ENCODE data around the gene TEDC2.

TEDC2 gene, protein sequence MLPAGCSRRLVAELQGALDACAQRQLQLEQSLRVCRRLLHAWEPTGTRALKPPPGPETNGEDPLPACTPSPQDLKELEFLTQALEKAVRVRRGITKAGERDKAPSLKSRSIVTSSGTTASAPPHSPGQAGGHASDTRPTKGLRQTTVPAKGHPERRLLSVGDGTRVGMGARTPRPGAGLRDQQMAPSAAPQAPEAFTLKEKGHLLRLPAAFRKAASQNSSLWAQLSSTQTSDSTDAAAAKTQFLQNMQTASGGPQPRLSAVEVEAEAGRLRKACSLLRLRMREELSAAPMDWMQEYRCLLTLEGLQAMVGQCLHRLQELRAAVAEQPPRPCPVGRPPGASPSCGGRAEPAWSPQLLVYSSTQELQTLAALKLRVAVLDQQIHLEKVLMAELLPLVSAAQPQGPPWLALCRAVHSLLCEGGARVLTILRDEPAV

DNA sequence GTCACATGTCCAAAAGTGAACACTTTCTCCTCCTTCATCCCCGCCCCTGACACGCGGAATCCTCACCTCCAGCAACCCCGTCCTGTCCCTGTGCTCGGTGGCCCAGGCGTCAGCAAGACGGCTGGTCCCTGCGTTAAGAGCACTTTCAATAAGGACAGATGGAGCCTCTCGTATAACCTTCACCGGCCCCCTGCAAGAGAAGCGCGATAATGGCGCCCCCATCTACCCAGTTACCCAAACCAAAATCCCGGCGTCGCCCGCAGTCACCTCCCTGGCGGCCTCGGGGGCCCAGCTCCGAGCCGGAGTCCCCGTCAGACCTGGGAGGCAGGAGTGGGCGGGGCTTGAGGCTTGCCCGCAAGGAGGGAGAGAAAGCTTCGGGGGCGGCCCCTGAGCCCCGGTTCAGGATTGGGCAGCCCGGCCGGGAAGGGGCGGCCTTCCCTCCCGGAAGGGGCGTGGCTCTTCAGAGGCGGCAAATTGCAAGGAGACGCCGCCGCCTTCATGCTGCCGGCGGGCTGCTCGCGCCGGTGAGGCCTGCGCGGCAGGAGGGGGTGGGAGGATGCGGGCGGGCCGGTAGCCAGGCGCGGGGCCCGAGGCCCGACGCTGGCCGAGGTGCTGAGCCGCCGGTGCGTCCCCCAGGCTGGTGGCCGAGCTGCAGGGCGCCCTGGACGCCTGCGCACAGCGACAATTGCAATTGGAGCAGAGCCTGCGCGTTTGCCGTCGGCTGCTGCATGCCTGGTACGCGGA, at the start of gene TEDC2:
TEDC2 (plus strand) TSS at position 463 of the 744 bp plus-strand sequence; CDS start at position 499, 36 bp downstream.
- no peak for TF ChIP-seq GATA3 (IDR thresholded peaks at IDR 0.05; ENCODE audit: low read depth, low read length)
- TF ChIP-seq GATA2 (IDR thresholded peaks at IDR 0.05; ENCODE audit: low read depth, low read length), result no peak

DNA sequence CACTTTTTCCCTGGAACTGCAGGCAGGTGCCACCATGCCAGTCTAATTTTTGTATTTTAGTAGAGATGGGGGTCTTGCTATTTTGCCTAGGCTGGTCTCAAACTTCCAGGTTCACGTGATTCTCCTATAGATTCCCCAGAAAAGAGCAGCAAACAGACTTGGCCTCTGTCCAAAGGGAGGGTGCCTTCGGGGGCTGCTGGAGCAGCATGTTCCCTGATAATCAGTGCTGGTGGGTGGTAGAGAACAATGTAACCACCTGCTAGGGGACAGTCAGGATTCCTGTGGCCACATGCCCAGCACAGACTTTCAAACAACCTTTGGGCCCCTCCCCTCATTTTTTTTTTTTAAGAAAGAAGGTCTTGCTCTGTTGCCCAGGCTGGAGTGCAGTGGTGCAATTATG, 44.8 kb upstream of the TEDC2 start:
- TF ChIP-seq GATA3 (IDR thresholded peaks at IDR 0.05; ENCODE audit: low read depth, low read length) (no peak), GATA2 (IDR thresholded peaks at IDR 0.05; ENCODE audit: low read depth, low read length) (no peak)

DNA sequence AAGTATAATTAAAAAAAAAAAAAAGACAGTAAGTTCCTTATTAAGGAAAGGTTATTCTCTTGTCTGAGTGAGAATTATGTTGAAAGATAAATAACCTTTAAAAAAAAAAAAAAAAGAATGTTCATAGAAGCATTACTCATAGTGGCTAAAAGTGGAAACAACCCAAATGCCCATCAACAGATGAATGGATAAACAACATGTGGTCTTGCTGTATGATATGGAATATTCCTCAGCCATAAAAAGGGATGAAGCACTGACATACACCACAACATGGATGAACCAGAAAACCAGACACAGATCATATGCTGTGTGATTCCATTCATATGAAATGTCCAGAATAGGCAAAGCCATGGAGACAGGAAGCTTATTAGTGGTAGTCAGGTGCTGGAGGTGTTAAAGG, 39.9 kb upstream of the TEDC2 start:
- TF ChIP-seq GATA2 (IDR thresholded peaks at IDR 0.05; ENCODE audit: low read depth, low read length), result no peak
- no peak for TF ChIP-seq GATA3 (IDR thresholded peaks at IDR 0.05; ENCODE audit: low read depth, low read length)

DNA sequence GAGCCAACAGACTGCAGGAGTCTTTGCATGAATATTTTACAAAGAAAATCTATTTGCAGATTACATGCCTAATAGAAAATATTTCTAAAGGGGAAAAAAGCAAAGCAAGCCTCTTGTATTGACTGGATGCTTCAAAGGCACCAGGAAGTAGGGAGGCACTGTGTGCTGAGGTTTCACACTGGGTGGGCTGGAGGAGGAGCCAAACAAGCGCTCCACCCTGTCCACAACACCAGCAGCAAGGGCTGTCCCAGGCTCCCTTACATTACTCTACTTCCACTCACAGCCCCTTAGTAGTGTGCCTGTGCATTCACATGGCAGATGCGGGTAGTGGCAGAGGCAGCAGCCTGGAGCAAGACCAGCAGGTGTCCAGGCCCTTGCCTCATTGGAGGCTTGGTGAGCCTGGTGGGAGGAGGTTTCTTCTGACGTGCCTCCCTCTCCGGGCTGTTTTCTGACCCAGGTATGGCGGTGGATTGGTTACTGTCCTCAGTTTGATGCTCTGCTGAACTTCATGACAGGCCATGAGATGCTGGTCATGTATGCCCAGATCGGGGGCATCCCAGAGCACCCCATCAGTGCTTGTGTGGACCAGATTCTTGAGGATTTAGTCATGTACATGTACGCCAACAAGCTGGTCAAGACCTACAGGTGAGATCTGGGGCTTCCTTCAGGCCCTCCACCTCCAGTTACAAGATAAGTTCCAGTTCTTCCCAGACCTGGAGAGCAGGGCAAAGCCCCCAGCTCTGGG, 37.6 kb upstream of the TEDC2 start:
- TF ChIP-seq GATA3 (IDR thresholded peaks at IDR 0.05; ENCODE audit: low read depth, low read length) (no peak), GATA2 (IDR thresholded peaks at IDR 0.05; ENCODE audit: low read depth, low read length) (no peak)

DNA sequence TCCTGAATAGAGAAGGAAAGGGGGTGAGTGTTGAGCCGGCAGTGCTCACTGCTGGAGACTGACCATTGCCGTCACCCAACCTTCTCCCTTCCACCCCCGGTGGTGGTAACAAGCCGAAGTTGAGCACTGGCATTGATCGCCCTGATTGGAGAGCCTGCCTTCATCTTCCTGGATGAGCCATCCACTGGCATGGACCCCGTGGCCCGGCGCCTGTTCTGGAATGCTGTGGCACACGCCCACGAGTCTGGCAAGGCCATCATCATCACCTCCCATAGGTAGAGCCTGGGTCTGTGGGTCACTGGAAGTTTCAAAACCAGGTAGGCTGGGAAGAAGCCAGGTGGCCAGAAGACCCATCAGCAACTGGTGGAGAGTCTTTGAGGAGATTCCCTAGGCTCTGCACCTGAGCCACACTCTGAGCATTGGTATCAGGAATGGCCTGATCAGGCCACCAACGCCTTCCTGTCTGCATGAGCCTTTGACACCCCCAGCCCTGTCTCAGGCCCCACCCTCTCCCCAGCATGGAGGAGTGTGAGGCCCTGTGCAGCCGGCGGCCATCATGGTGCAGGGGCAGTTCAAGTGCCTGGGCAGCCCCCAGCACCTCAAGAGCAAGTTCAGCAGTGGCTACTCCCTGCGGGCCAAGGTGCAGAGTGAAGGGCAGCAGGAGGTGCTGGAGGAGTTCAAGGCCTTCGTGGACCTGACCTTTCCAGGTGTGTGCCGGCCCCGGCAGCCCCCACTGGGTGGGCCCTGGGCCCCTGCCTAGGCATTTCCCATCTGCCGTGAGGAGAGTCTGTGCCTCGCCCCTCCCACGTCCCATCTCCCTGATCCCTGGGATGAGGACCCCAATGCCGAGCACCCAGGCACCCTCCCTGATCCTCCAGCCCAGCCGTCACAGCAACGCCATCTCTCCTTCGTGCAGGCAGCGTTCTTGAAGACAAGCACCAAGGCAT, 35.6 kb upstream of the TEDC2 start:
- no peak for TF ChIP-seq GATA2 (IDR thresholded peaks at IDR 0.05; ENCODE audit: low read depth, low read length)

DNA sequence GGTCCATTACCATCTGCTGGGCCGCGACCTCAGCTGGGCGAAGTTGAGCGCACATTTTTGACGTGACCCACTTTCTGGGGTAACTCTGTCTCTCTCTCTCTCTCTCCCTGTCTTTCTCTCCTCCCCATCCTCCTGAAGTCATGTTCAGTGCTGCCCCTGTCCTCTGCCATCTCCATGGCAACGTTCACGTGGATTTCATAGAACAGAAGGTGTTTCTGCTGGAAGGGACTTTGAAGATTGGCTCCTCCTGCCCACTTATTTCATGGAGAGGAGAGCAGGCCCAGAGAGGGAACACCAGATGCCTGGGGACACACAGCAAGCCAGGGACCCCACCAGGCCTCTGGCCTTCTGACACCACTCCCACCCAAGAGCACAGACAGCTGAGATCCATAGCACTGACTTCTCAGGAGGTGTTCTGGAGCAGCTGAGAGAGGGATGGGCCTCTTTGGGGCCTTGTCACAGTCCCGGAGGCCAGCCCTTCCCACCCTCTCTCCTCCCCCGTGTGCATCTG, 34.8 kb upstream of the TEDC2 start:
- TF ChIP-seq GATA2 (IDR thresholded peaks at IDR 0.05; ENCODE audit: low read depth, low read length) (no peak), GATA3 (IDR thresholded peaks at IDR 0.05; ENCODE audit: low read depth, low read length) (no peak)

DNA sequence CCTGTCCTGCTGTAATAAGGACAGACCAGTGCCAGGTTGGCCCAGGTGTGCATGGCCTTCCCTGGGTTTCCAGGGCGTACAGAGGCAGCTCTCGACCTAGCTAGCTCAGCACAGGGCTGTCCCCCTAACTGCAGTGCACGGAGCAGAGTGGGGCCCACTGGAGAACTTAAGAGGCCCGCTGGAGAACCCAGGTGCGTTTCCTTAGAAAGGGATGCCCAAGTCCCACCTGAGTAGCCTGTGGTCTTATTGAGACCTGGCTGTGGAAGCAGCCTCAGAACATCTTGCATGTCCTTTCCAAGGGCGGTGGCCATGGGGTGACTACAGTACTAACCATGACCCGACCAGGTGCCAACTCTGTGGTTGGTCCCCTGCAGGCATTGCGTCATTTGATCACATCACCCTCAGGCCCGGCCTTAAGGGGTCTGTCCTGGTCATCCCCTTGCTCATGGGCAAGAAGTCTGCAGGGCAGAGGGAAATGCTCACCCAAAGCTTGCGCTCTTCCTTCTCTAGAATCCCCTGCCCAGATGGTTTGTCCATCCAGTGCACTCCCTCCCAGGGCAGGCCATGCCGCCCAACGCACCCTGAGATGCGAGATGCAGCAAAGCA, 34.0 kb upstream of the TEDC2 start:
- TF ChIP-seq GATA2 (IDR thresholded peaks at IDR 0.05; ENCODE audit: low read depth, low read length) (no peak), GATA3 (IDR thresholded peaks at IDR 0.05; ENCODE audit: low read depth, low read length) (no peak)

DNA sequence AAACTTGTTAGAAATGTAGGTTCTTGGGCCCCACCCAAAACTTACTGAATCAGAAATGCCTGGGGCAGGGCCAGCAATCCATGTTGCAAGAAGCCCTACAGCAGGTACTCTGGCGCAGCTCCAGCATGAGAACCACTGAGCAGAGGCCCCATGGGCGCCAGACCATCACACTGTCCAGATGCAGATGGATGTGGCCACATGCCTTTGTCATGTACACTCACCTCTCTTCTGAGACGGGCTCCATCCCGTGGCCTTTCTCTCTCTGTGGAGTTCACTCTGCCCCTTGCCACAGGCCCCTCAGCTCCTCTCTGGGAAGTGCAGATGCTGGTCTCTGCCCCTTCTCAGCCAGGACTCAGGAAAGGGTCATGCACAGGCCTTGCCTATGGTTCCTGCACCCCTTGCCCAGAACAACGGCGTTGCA, 33.0 kb upstream of the TEDC2 start:
- TF ChIP-seq GATA2 (IDR thresholded peaks at IDR 0.05; ENCODE audit: low read depth, low read length), result no peak
- no peak for TF ChIP-seq GATA3 (IDR thresholded peaks at IDR 0.05; ENCODE audit: low read depth, low read length)

DNA sequence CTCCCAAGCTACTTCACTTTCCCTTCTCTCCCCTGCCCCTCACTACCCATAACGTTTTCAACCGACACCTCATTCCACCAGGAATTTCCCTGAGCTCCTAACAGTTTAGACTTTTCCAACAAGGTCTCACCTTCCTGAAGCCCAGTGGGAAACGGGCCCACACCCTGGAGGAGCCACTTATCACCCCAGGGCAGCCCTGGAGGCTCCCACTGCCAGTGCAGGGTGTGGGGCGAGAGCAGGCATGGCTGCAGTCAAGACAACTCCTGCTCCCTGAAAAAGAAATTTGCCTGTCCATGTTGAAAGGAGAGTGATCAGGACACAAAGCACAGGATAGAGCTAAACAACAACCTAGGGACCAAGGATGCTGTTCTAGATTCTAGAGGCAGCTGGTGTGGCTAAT, 32.4 kb upstream of the TEDC2 start:
- TF ChIP-seq GATA3 (IDR thresholded peaks at IDR 0.05; ENCODE audit: low read depth, low read length), result no peak
- no peak for TF ChIP-seq GATA2 (IDR thresholded peaks at IDR 0.05; ENCODE audit: low read depth, low read length)

DNA sequence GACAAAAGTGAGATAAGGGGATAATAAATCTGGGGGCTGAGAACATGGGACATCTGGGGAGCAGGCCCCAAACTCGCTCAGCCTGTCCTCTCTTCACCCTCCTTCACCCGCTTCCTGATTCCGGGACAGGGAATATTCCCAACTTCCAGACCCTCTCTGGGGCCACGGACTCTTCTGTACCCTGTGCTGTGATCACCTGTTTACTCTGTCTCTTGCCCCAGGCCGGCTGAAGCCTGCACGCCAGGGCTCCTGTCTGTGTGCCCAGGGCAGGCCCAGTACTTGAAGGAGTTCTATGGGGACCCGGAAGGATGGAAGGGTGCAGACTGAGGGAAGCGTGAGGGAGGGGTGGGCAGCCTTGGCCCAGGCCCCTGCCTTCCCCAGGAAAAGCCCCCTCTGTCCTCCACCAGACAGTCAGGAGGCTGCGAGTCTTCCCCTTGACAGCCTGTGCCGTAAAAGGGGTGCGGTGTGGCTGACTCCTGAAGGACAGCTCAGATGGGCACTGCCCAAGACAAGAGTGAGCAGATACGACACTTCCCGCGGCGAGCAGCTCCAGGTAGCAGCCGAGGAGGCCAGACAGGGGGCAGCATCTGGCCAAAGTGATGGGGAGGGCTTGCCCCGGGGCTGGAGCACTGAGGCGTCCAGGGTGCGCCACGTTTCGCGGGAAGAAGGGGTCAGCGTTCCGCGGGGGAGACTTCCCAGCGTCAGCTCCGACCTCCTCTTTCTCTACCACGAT, 31.7 kb upstream of the TEDC2 start:
- TF ChIP-seq GATA2 (IDR thresholded peaks at IDR 0.05; ENCODE audit: low read depth, low read length), result no peak
- TF ChIP-seq GATA3 (IDR thresholded peaks at IDR 0.05; ENCODE audit: low read depth, low read length), result no peak

DNA sequence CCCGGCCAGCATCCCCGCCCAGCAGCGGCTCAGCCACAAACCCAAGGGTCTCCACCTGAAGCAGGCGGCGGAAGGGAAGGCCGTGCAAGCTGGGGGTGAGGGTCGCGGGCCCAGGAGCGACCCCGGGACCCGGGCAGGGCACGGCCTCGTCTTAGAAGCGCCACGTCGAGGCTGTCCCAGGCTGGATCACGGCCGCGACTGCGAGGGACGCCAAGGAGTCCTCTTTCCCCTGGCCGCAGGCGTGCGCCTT, 31.2 kb upstream of the TEDC2 start:
- TF ChIP-seq GATA2 (IDR thresholded peaks at IDR 0.05; ENCODE audit: low read depth, low read length) (no peak), GATA3 (IDR thresholded peaks at IDR 0.05; ENCODE audit: low read depth, low read length) (no peak)

DNA sequence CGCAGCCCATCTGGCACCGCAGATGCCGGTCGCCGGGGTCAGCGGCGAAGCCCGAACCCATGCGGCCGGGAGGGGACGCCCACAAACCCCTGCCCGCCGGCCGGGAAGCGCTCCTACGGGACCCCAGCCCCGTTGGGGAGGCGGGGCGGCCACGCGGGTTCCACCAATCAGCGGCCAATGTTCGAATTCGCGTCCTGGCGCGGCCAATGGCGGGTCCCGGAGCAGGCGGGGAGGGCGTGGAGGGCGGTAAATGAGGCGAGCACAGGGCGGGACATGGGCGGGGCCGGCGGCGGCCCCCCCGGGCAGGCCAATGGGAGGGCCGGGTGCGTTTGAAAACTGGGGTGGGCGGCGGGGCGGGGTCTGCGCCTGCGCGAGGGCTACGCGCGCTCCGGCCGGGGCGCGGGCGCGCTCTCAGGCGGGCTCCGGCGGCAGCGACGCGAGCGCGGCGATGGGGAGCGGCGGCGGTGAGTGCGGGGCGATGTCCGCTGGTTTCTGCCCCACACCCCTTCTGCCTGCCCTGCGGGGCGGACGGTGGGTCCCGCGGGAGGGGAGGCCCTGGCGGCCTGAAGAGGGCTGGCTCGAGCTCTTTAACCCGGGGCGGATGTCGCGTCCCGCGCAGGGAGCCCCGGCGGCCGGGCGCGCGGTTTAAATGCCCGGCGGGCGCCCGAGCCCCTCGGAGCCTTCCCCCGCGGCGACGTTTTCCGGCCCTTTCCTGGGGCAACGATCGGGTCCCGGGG, 30.7 kb upstream of the TEDC2 start, which contains the start of gene CCNF:
CCNF (plus strand) TSS at position 414 of the 737 bp plus-strand sequence; CDS start at position 449, 35 bp downstream.
- TF ChIP-seq GATA2 (IDR thresholded peaks at IDR 0.05; ENCODE audit: low read depth, low read length) (no peak), GATA3 (IDR thresholded peaks at IDR 0.05; ENCODE audit: low read depth, low read length) (no peak)

Measured in SH-SY5Y (cell line).